GM19239 (cell line): ENCODE data around the gene MAPK12.

Experiments
- DNase-seq: peaks from one replicate; pipeline ENCODE4 v3.0.0; 2011; ENCODE audit warnings: low spot score; ENCODE audit not compliant: insufficient read length
- FAIRE-seq: peaks from 2 replicates; lab custom pipeline; 2011; peaks lifted over from hg19 to GRCh38; lab: Jason Lieb, UNC

Gene MAPK12

DNA sequence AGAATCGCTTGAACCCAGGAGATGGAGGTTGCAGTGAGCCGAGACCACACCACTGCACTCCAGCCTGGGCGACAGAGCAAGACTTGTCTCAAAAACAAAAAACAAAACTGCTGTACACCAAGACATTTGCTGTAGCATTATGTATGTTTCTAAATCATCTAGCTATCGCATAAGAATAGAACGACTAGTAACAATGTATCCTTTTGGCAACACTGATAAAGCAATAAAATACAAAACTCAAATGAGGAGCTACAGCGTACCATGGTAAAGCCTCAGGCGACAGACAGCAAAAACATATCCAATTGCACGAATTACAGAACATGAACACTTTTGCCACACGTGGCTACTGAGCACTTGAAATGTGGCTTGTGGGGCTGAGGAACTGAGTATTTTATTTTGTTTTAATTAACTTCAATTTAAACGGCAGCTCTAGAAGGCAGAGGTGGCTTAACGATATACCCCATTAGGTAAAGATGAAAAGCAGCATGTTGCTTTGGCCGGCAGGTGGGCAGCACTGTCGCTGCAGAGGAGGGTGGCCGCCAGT lies 19.0 kb downstream of the MAPK12 start:
- FAIRE-seq (no peak), DNase-seq (no peak)

- no peak for DNase-seq
- no peak for FAIRE-seq
These were observed 22.7 kb downstream of the MAPK12 start for GRCh38 chr22:50238755-50239154.

GRCh38 chr22:50236731-50237409 lies 24.6 kb downstream of the MAPK12 start:
- no peak for DNase-seq

GRCh38 chr22:50233223-50233622 lies 28.3 kb downstream of the MAPK12 start:
- FAIRE-seq (no peak), DNase-seq (no peak)

More at GRCh38 chr22:50236731-50237409, 24.6 kb downstream of the MAPK12 start:
- no peak for FAIRE-seq

- FAIRE-seq (no peak), DNase-seq (no peak)
These were observed 28.9 kb downstream of the MAPK12 start for GRCh38 chr22:50232481-50233151.

DNA sequence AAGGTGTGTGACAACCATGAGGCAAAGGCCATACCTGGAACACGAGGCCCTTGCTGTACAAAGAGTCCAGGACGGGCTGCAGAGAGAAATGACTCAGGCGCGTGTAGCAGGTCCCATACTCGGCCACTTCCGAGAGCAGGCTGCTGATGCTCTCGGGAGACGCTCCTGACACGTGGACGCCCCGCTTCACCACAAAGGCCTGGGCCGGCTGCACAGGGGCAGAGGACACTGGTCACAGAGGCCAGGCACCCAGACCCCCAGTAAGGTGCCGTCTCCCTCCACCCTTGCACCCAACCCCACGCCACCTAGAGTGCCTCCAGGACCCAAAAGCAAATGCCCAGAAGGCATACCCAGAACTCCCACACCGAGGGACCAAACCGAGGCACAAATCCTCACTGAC lies 32.1 kb downstream of the MAPK12 start:
- FAIRE-seq (no peak), DNase-seq (no peak)

- no peak for FAIRE-seq
These were observed 33.1 kb downstream of the MAPK12 start for GRCh38 chr22:50228366-50228765.

DNA sequence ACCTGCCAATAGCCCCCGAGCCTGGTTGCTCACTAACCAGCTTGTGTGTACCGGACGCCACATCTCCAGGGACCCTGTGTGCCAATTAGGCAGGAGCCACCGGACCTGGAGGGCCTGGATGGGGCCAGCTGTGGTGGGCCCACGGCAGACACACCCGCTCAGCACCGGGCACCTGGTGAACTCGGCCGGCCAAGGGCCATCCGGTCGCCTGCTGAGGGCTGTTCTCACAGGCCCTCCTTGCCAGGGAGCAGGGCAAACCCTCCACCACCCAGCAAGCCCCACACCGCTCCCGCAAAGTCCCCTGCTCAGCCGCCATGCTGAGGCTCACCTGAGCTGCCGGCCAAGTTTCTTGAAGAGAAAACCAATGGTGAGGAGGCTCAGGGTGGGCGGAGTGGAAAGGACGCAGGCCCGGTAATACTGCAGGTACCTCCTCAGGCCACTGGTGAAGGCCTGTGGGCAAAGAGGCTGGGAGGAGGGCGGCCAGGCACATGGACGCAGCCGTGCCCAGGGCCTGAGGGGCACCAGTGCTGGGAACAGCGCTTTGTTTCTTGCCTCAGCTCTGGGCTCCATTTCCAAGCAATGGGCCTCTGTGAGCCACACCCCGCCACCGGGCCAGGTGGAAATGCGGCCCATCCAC lies 33.8 kb downstream of the MAPK12 start:
- FAIRE-seq = no peak

More at GRCh38 chr22:50228366-50228765, 33.1 kb downstream of the MAPK12 start:
- no peak for DNase-seq

GRCh38 chr22:50226875-50227165 lies 34.7 kb downstream of the MAPK12 start:
- FAIRE-seq (no peak), DNase-seq (no peak)

More for the DNA sequence above, 33.8 kb downstream of the MAPK12 start:
- DNase-seq = no peak

DNA sequence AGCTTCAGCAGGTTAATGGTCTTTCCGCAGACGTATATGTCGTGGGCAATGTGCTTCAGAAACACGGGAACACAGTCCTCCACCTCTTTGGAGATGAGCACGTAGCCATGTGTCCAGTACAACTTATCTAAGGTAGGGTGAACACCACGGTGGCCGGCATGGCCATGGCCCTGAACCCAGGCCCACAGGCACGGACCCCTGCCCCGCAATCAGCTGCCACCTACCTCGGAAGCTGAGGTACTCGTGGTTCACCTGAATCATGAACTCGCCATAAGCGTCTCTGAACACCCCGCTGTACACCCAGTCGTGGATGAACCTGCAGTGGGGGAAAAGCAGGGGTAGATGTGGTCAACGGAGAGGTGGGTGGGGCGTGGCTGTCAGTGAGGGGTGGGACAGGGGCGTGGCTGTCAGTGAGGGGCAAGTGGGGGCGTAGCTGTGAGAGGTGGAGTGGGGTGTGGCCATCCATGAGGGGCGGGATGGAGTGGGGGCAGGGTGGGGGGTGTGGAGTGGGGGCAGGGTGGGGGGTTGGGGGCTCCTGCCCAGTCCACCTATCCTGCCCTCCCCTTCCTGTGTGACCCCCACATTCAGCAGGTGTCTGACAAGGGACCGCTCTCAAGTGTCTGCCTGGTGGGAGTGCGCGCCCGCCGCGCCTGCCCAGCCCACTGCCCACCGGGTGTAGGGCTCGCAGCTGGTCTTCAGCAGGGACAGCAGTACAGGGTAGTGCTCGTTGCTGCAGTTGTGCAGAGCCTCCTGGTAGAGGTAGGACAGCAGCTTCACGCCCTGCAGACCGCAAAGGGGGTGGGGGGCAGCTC lies 35.2 kb downstream of the MAPK12 start:
- DNase-seq (no peak), FAIRE-seq (no peak)

GRCh38 chr22:50225200-50225969 lies 36.1 kb downstream of the MAPK12 start:
- FAIRE-seq (no peak), DNase-seq (no peak)

DNA sequence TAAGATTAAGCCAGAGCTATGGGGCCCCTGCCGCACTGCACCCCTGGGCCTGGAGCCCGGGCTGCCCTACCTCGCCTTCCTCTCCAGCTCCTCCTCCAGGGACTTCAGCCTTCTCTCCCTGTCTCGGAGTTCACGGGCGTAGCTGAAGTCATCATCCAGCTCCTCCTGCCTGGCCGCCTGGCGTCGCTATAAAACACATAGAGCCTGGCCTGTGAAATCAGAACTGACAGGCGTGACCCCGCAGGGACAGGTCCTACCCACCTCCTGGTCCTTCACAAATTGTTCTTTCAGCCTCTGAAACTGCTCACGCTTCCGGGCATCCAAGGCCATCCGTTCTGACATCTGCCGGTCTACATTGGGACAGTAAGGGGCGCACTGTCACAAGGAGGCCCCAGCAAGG lies 37.4 kb downstream of the MAPK12 start:
- FAIRE-seq = no peak
- no peak for DNase-seq

DNA sequence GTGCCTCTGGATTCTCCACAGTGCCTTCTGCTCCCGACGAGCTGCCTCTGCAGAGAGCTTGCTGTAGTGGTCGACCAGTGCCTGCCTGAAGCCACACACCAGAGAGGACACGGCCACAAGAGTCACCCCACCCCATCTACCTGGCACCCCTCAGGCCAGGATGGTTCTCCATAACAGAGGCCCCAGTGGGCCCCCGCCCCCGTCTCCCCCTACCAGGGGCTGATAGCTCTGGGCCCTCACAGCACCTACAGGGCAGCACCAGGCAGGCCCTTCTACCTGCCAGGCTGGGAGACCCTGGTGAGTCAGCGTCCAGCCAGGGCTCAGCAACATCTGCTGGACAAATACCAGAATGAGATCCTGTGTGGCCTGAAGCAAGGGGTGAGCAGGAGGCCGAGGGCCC lies 39.0 kb downstream of the MAPK12 start:
- DNase-seq = no peak
- no peak for FAIRE-seq

DNA sequence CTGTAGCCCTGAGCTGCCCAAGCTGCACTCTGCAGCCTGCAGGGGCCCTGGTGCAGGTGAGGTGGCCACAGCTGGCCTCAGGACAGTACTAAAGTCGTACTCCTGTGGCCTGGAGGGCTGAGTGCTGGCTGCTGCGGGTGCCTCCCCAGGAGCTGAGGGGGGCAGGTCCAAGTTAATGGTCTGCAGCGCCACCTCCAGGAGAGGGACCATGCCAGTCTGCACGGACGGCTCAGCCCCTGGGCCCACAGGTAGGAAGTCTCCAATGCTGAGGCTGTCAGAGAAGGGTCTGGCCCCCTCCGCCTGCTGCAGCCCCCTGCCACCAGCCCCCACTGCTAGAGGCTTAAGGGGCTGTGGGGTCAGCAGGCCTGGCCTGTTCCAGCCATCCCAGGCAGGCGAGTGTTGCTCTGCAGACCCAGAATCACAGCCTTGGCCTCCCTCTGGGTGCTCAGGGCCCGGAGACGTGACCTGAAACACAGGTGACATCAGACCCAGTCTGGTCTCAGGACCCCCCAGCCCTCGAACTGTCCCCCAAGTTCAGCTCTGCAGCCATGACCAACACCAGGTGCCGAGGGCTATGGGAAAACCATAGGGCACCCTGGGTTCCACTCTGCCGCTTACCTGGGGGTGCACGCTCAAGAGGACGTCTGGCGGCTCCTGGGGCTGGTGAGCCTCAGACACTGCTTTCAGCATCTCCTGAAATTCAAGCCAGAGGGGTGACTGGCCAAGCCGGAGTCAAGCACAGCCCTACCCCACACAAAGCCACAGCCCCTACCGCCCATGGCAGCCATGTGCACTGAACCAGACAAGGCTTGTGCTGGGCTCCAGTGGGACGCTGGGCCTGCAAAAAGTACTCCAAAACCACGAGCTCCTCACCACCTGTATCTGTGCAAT lies 39.8 kb downstream of the MAPK12 start:
- no peak for FAIRE-seq
- no peak for DNase-seq

DNA sequence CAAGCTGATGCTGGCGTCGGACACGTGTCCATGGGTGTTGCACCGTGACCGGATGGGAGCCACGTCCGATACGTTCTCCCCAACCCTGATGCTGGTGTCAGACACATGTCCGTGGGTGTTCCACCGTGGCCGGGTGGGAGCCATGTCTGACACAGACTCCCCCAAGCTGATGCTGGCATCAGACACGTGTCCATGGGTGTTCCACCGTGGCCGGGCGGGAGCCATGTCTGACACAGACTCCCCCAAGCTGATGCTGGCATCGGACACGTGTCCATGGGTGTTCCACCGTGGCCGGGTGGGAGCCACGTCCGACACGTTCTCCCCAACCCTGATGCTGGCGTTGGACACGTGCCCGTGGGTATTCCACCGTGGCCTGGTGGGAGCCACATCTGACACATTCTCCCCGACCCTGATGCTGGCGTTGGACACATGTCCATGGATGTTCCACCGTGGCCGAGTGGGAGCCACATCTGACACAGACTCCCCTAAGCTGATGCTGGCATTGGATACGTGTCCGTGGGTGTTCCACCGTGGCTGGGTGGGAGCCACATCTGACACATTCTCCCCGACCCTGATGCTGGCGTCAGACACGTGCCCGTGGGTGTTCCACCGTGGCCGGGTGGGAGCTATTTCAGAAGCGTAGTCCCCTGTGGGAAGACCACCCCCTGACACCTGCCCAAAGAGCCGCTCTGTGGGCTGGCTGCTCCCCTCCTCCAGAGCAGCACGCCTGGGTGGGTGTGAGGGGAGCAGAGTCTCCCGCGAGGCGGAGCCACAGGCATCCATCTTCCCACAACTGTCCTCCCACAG lies 40.7 kb downstream of the MAPK12 start:
- FAIRE-seq = no peak
- DNase-seq = no peak

- no peak for FAIRE-seq
These were observed 41.5 kb downstream of the MAPK12 start for GRCh38 chr22:50219800-50220602.

GRCh38 chr22:50218996-50219727 lies 42.3 kb downstream of the MAPK12 start:
- no peak for FAIRE-seq
- DNase-seq = no peak

More at GRCh38 chr22:50219800-50220602, 41.5 kb downstream of the MAPK12 start:
- no peak for DNase-seq
